ENCODE results near the gene TUBG1. TPM values are rescaled to one million over a fixed set of nuclear protein-coding genes. Genes with fewer than 3 reads are reported as not detected.

Gene TUBG1
- total and polyA plus RNA-seq, 10 of the 15 experiments (the other 5 are each of a cell fraction or from before 2014, with no cell fraction given): 40.0 to 256 (median 107) TPM

DNA sequence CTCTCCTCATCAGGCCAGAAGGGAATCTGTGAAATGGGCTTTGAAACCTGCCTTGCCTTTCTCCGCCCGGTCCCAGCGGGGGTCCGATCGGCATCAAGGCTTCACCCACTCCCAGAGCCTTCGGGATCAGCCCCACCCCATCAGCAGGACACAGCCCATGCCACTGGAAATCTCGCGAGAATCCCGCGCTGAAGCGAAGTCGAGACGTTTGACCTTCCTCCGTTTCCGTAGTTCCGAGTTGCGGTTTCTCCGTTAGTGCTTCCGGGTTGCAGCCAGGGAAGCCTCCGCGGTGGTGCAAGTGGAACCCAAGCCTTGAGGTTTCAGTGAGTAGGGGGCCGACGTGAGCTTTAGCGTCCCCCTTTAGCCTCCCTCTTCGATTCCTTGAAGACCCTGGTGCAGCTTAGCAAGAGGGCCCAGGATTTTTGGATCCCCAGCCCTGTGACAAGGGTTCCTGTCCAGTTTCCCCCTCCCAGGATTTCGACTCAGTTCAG is 47.5 kb upstream of the TUBG1 start, which contains the start of gene COASY (continued):
- no peak for TF ChIP-seq JUNB (IDR thresholded peaks at IDR 0.05)
- TF ChIP-seq NFYB (IDR thresholded peaks at IDR 0.05; ENCODE audit: insufficient read depth, low read depth, low read length): no peak
- TF ChIP-seq PAX5 (IDR thresholded peaks at IDR 0.05; ENCODE audit: borderline replicate concordance, low read depth, low read length): peak; percentile 23; the same call in 1 of the 2 replicates
- TF ChIP-seq NFXL1 (IDR thresholded peaks at IDR 0.05; ENCODE audit: borderline replicate concordance): no peak
- TF ChIP-seq HDAC6 (IDR thresholded peaks at IDR 0.05; ENCODE audit: unreplicated experiment): no peak
- peak; percentile 85 for TF ChIP-seq POLR2AphosphoS2 (IDR thresholded peaks at IDR 0.05; ENCODE audit: low read depth, low read length)
- TF ChIP-seq, protein P1, sequence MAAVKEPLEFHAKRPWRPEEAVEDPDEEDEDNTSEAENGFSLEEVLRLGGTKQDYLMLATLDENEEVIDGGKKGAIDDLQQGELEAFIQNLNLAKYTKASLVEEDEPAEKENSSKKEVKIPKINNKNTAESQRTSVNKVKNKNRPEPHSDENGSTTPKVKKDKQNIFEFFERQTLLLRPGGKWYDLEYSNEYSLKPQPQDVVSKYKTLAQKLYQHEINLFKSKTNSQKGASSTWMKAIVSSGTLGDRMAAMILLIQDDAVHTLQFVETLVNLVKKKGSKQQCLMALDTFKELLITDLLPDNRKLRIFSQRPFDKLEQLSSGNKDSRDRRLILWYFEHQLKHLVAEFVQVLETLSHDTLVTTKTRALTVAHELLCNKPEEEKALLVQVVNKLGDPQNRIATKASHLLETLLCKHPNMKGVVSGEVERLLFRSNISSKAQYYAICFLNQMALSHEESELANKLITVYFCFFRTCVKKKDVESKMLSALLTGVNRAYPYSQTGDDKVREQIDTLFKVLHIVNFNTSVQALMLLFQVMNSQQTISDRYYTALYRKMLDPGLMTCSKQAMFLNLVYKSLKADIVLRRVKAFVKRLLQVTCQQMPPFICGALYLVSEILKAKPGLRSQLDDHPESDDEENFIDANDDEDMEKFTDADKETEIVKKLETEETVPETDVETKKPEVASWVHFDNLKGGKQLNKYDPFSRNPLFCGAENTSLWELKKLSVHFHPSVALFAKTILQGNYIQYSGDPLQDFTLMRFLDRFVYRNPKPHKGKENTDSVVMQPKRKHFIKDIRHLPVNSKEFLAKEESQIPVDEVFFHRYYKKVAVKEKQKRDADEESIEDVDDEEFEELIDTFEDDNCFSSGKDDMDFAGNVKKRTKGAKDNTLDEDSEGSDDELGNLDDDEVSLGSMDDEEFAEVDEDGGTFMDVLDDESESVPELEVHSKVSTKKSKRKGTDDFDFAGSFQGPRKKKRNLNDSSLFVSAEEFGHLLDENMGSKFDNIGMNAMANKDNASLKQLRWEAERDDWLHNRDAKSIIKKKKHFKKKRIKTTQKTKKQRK (IDR thresholded peaks at IDR 0.05; ENCODE audit: low read depth, low read length): no peak
- TF ChIP-seq STAT3 (IDR thresholded peaks at IDR 0.05; ENCODE audit: low read depth, low read length): no peak
- TF ChIP-seq, protein P2, sequence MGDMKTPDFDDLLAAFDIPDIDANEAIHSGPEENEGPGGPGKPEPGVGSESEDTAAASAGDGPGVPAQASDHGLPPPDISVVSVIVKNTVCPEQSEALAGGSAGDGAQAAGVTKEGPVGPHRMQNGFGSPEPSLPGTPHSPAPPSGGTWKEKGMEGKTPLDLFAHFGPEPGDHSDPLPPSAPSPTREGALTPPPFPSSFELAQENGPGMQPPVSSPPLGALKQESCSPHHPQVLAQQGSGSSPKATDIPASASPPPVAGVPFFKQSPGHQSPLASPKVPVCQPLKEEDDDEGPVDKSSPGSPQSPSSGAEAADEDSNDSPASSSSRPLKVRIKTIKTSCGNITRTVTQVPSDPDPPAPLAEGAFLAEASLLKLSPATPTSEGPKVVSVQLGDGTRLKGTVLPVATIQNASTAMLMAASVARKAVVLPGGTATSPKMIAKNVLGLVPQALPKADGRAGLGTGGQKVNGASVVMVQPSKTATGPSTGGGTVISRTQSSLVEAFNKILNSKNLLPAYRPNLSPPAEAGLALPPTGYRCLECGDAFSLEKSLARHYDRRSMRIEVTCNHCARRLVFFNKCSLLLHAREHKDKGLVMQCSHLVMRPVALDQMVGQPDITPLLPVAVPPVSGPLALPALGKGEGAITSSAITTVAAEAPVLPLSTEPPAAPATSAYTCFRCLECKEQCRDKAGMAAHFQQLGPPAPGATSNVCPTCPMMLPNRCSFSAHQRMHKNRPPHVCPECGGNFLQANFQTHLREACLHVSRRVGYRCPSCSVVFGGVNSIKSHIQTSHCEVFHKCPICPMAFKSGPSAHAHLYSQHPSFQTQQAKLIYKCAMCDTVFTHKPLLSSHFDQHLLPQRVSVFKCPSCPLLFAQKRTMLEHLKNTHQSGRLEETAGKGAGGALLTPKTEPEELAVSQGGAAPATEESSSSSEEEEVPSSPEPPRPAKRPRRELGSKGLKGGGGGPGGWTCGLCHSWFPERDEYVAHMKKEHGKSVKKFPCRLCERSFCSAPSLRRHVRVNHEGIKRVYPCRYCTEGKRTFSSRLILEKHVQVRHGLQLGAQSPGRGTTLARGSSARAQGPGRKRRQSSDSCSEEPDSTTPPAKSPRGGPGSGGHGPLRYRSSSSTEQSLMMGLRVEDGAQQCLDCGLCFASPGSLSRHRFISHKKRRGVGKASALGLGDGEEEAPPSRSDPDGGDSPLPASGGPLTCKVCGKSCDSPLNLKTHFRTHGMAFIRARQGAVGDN (IDR thresholded peaks at IDR 0.05): peak; percentile 72
- peak; percentile 54; the same call in 1 of the 2 replicates for TF ChIP-seq SIN3A (IDR thresholded peaks at IDR 0.05; ENCODE audit: low read depth, low read length)
- TF ChIP-seq ETV6 (conservative IDR thresholded peaks at IDR 0.05 in 1 of 2, IDR thresholded peaks at IDR 0.05 in 1 of 2; ENCODE audit: borderline replicate concordance in 1 of 2, low read depth in 1 of 2): peak in 1 of 2 experiments; percentile 41; a peak in 1 of 4 replicates
- TF ChIP-seq LARP7 (IDR thresholded peaks at IDR 0.05): 0 out of 2 replicates have a peak, but pooled peaks have one; percentile 70
- no peak for TF ChIP-seq RB1 (IDR thresholded peaks at IDR 0.05; ENCODE audit: borderline replicate concordance)
- peak; percentile 35; the same call in 1 of the 2 replicates for TF ChIP-seq BACH1 (IDR thresholded peaks at IDR 0.05; ENCODE audit: borderline replicate concordance)
- peak; percentile 45; the same call in 1 of the 2 replicates for TF ChIP-seq ATF7 (IDR thresholded peaks at IDR 0.05; ENCODE audit: low read depth)
- no peak for TF ChIP-seq BMI1 (IDR thresholded peaks at IDR 0.05; ENCODE audit: borderline replicate concordance)
- TF ChIP-seq, protein P3, sequence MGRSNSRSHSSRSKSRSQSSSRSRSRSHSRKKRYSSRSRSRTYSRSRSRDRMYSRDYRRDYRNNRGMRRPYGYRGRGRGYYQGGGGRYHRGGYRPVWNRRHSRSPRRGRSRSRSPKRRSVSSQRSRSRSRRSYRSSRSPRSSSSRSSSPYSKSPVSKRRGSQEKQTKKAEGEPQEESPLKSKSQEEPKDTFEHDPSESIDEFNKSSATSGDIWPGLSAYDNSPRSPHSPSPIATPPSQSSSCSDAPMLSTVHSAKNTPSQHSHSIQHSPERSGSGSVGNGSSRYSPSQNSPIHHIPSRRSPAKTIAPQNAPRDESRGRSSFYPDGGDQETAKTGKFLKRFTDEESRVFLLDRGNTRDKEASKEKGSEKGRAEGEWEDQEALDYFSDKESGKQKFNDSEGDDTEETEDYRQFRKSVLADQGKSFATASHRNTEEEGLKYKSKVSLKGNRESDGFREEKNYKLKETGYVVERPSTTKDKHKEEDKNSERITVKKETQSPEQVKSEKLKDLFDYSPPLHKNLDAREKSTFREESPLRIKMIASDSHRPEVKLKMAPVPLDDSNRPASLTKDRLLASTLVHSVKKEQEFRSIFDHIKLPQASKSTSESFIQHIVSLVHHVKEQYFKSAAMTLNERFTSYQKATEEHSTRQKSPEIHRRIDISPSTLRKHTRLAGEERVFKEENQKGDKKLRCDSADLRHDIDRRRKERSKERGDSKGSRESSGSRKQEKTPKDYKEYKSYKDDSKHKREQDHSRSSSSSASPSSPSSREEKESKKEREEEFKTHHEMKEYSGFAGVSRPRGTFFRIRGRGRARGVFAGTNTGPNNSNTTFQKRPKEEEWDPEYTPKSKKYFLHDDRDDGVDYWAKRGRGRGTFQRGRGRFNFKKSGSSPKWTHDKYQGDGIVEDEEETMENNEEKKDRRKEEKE (IDR thresholded peaks at IDR 0.05): no peak
